Measurements from ENCODE around the gene TMEM87B. TPM values are rescaled to one million over a fixed set of nuclear protein-coding genes. Genes with fewer than 3 reads are reported as not detected.

The TMEM87B gene
- total RNA-seq, 1 experiment from 2014 or later: 14.8 TPM

DNA sequence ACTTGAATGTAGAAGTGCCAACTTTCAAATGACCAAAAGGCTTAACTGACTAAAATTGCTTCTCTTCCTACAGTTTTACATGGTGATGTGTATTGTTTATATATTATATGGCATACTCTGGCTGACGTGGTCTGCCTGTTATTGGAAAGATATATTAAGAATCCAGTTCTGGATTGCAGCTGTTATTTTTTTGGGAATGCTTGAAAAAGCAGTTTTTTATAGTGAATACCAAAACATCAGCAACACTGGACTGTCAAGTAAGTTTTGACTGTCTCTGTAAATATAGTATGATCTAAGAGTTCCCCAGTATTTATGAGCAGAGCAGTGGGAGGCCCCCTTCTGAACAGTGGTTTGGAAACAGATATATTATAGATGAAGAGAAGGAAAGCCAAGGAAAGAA lies 26.2 kb downstream of the TMEM87B start (continued):
- no peak for TF ChIP-seq REST (IDR thresholded peaks at IDR 0.05; ENCODE audit: low read depth)
- no peak for TF ChIP-seq EZH2phosphoT487 (IDR thresholded peaks at IDR 0.05; ENCODE audit: borderline replicate concordance)
- no peak for TF ChIP-seq SRF (IDR thresholded peaks at IDR 0.05; ENCODE audit: low read depth)
- no peak for TF ChIP-seq POLR2AphosphoS5 (IDR thresholded peaks at IDR 0.05; ENCODE audit: low read depth, low read length)
- no peak for TF ChIP-seq EZH2 (IDR thresholded peaks at IDR 0.05)
- TF ChIP-seq CBX3 (IDR thresholded peaks at IDR 0.05; ENCODE audit: low read depth): no peak

- Histone ChIP-seq H3K27me3 (ENCODE audit: insufficient read depth, low read length) (no peaks in the 10 kb centered on the region), H3K36me3 (ENCODE audit: control insufficient read depth in 1 of 2, insufficient read depth in 2 of 2, low read length in 2 of 2) (peaks cover 4 to 11% of the 10 kb centered on the region in 2 experiments; a peak in 1 of 4 replicates), H4K20me1 (ENCODE audit: insufficient read depth) (no peaks in the 10 kb centered on the region), H3K4me2 (ENCODE audit: low read length) (no peak overlapping the region), H3K4me3 (replicated peaks in 1 of 2; ENCODE audit: low read depth in 1 of 2, low read length in 2 of 2) (no peak overlapping the region), H3K27ac (ENCODE audit: low read depth, low read length) (no peak overlapping the region), H3K9me2 (ENCODE audit: insufficient read depth) (no peaks in the 10 kb centered on the region), H3K4me1 (ENCODE audit: control insufficient read depth in 1 of 2, insufficient read depth in 2 of 2, low read length in 2 of 2) (no peaks in the 10 kb centered on the region), H3K79me2 (ENCODE audit: insufficient read depth, low read length) (no peaks in the 10 kb centered on the region), H3K9ac (ENCODE audit: low read length) (no peak overlapping the region), H3K9me3 (ENCODE audit: control insufficient read depth in 1 of 2, insufficient read depth in 1 of 2, low read depth in 1 of 2, low read length in 2 of 2) (no peaks in the 10 kb centered on the region), H2AFZ (ENCODE audit: low read depth, low read length, poor library complexity, severe bottlenecking) (no peak overlapping the region)
- RAD21 ChIA-PET (ENCODE audit: low non-redundant PET in 1 of 2, low total read pairs in 2 of 2, uncharacterized antibody in 2 of 2, unreplicated experiment in 2 of 2): no interaction called here
- no TSS peak for BruUV-seq (replicated peaks)
- POLR2A ChIA-PET: no interaction called here
- CTCF ChIA-PET: no interaction called here
- ATAC-seq (no peak), DNase-seq (ENCODE audit: low read depth, low spot score) (no peak)
- intact Hi-C loops (cut with micrococcal nuclease): no loop called here
- TF ChIP-seq CBX3 (IDR thresholded peaks at IDR 0.05; ENCODE audit: low read depth) (no peak), ZNF274 (IDR thresholded peaks at IDR 0.05; ENCODE audit: low read depth, low read length) (no peak), POLR2A (IDR thresholded peaks at IDR 0.05; ENCODE audit: borderline replicate concordance, extremely low read depth, insufficient read depth, insufficient read length) (no peak), RAD21 (IDR thresholded peaks at IDR 0.05; ENCODE audit: low read depth) (no peak), CEBPB (IDR thresholded peaks at IDR 0.05; ENCODE audit: low read depth) (no peak), EZH2 (IDR thresholded peaks at IDR 0.05) (no peak), YY1 (IDR thresholded peaks at IDR 0.05; ENCODE audit: extremely low read depth, insufficient replicate concordance, low read depth, low read length) (no peak), SRF (IDR thresholded peaks at IDR 0.05; ENCODE audit: low read depth) (no peak), ZBTB33 (IDR thresholded peaks at IDR 0.05; ENCODE audit: extremely low read depth, insufficient replicate concordance, low read length) (no peak), SIN3A (IDR thresholded peaks at IDR 0.05; ENCODE audit: low read depth) (no peak), EZH2phosphoT487 (IDR thresholded peaks at IDR 0.05; ENCODE audit: borderline replicate concordance) (no peak), SP1 (IDR thresholded peaks at IDR 0.05; ENCODE audit: low read depth) (no peak), JUND (IDR thresholded peaks at IDR 0.05) (no peak)
- TF ChIP-seq, protein P1, sequence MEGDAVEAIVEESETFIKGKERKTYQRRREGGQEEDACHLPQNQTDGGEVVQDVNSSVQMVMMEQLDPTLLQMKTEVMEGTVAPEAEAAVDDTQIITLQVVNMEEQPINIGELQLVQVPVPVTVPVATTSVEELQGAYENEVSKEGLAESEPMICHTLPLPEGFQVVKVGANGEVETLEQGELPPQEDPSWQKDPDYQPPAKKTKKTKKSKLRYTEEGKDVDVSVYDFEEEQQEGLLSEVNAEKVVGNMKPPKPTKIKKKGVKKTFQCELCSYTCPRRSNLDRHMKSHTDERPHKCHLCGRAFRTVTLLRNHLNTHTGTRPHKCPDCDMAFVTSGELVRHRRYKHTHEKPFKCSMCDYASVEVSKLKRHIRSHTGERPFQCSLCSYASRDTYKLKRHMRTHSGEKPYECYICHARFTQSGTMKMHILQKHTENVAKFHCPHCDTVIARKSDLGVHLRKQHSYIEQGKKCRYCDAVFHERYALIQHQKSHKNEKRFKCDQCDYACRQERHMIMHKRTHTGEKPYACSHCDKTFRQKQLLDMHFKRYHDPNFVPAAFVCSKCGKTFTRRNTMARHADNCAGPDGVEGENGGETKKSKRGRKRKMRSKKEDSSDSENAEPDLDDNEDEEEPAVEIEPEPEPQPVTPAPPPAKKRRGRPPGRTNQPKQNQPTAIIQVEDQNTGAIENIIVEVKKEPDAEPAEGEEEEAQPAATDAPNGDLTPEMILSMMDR (IDR thresholded peaks at IDR 0.05 in 2 of 3, conservative IDR thresholded peaks at IDR 0.05 in 1 of 3; ENCODE audit: borderline replicate concordance in 1 of 3, insufficient read depth in 1 of 3, low read depth in 2 of 3, low read length in 2 of 3): no peak
- TF ChIP-seq, protein P2, sequence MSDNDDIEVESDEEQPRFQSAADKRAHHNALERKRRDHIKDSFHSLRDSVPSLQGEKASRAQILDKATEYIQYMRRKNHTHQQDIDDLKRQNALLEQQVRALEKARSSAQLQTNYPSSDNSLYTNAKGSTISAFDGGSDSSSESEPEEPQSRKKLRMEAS (IDR thresholded peaks at IDR 0.05): no peak
Observed at GRCh38 chr2:112084689-112085374, 29.8 kb downstream of the TMEM87B start.

Data from HCT116 (cell line).